ENCODE data around the gene SLC25A15.
"Not testable (repeated sequence)": the region's sequence is repeated elsewhere in the genome, so short reads cannot be mapped to it uniquely, and the experiment has no call there.

SLC25A15 gene

DNA sequence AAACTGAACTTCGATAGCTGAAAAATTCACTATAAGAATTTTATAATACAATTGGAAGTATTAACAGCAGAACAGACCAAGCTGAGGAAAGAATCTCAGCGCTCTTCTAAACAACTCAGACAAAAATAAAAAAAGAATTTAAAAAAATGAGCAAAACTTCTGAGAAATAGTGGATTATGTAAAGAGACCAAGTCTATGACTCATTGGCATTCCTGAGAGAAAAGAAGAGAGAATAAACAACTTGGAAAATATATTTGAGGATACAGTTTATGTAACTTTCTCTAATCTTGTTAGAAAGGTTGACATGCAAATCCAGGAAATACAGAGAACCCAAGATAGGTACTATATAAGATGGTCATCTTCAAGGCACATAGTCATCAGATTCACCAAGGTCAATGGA, 25.4 kb downstream of the SLC25A15 start:
- no peak for DNase-seq

DNA sequence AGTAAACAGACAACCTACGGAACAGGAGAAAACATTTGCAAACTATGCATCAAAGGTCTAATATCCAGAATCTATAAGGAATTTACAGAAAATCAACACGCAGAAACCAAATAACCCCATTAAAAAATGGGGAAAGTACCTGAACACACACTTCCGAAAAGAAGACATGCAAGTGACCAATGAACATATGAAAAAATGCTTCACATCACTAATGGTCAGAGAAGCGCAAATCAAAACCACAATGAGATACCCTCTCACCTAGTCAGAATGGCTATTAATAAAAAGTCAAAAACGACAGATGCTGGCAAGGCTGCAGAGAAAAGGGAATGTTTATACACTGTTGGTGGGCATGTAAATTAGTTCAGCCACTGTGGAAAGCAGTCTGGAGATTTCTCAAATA, 29.5 kb downstream of the SLC25A15 start:
- DNase-seq = no peak

DNA sequence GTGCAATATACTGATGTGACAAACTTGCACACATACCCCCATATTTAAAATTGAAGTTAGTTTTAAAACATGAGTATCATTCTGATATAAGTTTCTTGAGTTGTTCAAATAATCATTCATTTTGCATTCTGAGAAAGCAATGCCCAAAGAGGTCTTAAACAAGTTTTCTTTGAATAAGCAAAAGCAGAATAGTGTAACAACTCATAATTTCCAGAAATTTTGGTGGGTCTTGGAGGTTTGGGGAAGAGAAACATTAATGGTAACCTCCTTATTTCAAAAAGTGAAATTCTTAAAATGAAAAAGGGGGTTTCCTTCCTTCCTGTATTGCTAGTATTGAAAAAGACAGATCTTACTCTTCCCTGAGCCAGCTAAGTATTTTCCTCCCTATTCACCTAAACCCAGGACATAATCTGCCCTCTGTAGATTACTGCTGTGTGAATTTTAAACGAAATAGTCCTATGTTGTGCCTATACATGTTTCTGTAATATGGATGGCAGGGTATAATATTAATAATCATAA, 30.4 kb downstream of the SLC25A15 start:
- no peak for DNase-seq

DNA sequence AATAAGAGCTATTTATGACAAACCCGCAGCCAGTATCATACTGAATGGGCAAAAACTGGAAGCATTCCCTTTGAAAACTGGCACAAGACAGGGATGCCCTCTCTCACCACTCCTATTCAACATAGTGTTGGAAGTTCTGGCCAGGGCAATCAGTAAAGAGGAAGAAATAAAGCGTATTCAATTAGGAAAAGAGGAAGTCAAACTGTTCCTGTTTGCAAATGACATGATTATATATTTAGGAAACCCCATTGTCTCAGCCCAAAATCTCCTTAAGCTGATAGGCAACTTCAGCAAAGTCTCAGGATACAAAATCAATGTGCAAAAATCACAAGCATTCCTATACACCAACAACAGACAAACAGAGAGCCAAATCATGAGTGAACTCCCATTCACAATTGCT, 50.3 kb downstream of the SLC25A15 start:
- DNase-seq = not testable (repeated sequence)

DNA sequence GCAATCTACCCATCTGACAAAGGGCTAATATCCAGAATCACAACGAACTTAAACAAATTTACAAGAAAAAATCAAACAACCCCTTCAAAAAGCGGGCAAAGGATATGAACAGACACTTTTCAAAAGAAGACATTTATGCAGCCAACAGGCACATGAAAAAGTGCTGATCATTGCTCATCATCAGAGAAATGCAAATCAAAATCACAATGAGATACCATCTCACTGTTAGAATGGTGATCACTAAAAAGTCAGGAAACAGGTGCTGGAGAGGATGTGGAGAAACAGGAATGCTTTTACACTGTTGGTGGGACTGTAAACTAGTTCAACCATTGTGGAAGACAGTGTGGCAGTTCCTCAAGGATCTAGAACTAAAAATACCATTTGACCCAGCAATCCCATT, 51.5 kb downstream of the SLC25A15 start:
- DNase-seq = not testable (repeated sequence)

Measured in stimulated activated naive CD4-positive, alpha-beta T cell (primary cell).